Endothelial cell of umbilical vein (primary cell): ENCODE data around the gene C6orf163.

ENCODE experiments used
- FOS ChIP-seq: IDR thresholded peaks from 2 replicates; pipeline ENCODE4 v1.6.1; 2011; ENCODE audit warnings: mild to moderate bottlenecking, low read length, moderate library complexity, borderline replicate concordance; ENCODE audit not compliant: insufficient read depth
- MAX ChIP-seq: IDR thresholded peaks from 2 replicates; pipeline ENCODE4 v1.6.1; 2011; ENCODE audit not compliant: insufficient read depth, insufficient read length
- MYC ChIP-seq: IDR thresholded peaks from one replicate; pipeline ENCODE4 v1.6.1; 2011; ENCODE audit warnings: mild to moderate bottlenecking, low read depth, low read length
- POLR2A ChIP-seq: IDR thresholded peaks from 2 replicates; pipeline ENCODE4 v1.6.1; 2012; ENCODE audit warnings: low read depth, mild to moderate bottlenecking, control low read depth, low read length
- POLR2AphosphoS5 ChIP-seq: IDR thresholded peaks from 2 replicates; pipeline ENCODE4 v1.6.1; 2012; ENCODE audit warnings: low read depth, mild to moderate bottlenecking, control low read depth, low read length, moderate library complexity; ENCODE audit not compliant: insufficient read depth
- TF ChIP-seq, protein P1 (sequence below), 2 donors: IDR thresholded peaks; 1 replicate in 1 of 2; 2 replicates in 1 of 2; pipeline ENCODE4 v1.5.1; 2011; ENCODE audit warnings: low read length in 2 of 2, mild to moderate bottlenecking in 2 of 2, moderate library complexity in 2 of 2, control low read depth in 1 of 2, inconsistent platforms in 1 of 2, low read depth in 1 of 2; ENCODE audit not compliant: insufficient read depth in 1 of 2; ENCODE audit errors: extremely low read depth in 1 of 2

- TF ChIP-seq, protein P1, sequence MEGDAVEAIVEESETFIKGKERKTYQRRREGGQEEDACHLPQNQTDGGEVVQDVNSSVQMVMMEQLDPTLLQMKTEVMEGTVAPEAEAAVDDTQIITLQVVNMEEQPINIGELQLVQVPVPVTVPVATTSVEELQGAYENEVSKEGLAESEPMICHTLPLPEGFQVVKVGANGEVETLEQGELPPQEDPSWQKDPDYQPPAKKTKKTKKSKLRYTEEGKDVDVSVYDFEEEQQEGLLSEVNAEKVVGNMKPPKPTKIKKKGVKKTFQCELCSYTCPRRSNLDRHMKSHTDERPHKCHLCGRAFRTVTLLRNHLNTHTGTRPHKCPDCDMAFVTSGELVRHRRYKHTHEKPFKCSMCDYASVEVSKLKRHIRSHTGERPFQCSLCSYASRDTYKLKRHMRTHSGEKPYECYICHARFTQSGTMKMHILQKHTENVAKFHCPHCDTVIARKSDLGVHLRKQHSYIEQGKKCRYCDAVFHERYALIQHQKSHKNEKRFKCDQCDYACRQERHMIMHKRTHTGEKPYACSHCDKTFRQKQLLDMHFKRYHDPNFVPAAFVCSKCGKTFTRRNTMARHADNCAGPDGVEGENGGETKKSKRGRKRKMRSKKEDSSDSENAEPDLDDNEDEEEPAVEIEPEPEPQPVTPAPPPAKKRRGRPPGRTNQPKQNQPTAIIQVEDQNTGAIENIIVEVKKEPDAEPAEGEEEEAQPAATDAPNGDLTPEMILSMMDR (IDR thresholded peaks at IDR 0.05; ENCODE audit: extremely low read depth in 1 of 2, insufficient read depth in 1 of 2, low read depth in 1 of 2, low read length in 2 of 2): no peak
- TF ChIP-seq FOS (no peak), POLR2AphosphoS5 (no peak), MYC (no peak), POLR2A (no peak), MAX (no peak)
Measured at GRCh38 chr6:87397656-87398055, 53.0 kb downstream of the C6orf163 start.
